Thoracic aorta (tissue), 2 donors: ENCODE data around the gene HOXD10. TPM values are rescaled to one million over a fixed set of nuclear protein-coding genes. Genes with fewer than 3 reads are reported as not detected.

Source experiments
- ATAC-seq: fragments of 150-250 bp; one replicate; pipeline ENCODE4 v1.8.0; 2017; ENCODE audit warnings: low read depth; ENCODE audit not compliant: insufficient number of reproducible peaks, low FRiP score
- DNase-seq: peaks from one replicate; pipeline ENCODE4 v3.0.0-alpha.2; 2020; ENCODE audit warnings: low spot score
- H3K27ac ChIP-seq, 2 donors: fragments of 200-600 bp; sonication (generic); 1 replicate in 1 of 2; 2 replicates in 1 of 2; pipeline ENCODE4 v1.5.1; 2016; ENCODE audit warnings: mild to moderate bottlenecking in 2 of 2, moderate library complexity in 2 of 2
- H3K27me3 ChIP-seq: fragments of 200-600 bp; sonication (generic); replicated peaks from 2 replicates; pipeline ENCODE4 v1.6.0; 2016; ENCODE audit warnings: mild to moderate bottlenecking; ENCODE audit not compliant: insufficient read depth
- H3K36me3 ChIP-seq: fragments of 200-600 bp; sonication (generic); one replicate; pipeline ENCODE4 v1.5.1; 2016
- H3K4me1 ChIP-seq, 2 donors: fragments of 200-600 bp; sonication (generic); 1 replicate in 1 of 2; 2 replicates in 1 of 2; pipeline versions ENCODE4 v1.5.1 to v1.6.0; 2016; ENCODE audit warnings: low read depth in 2 of 2, mild to moderate bottlenecking in 1 of 2; ENCODE audit not compliant: control insufficient read depth in 1 of 2
- H3K4me3 ChIP-seq: fragments of 200-600 bp; sonication (generic); 2 replicates; pipeline ENCODE4 v1.5.1; 2016; ENCODE audit warnings: mild to moderate bottlenecking
- H3K9me3 ChIP-seq: fragments of 200-600 bp; sonication (generic); 2 replicates; pipeline ENCODE4 v1.5.1; 2016
- CTCF ChIP-seq: fragments of 200-600 bp; sonication (generic); IDR thresholded peaks from one replicate; pipeline ENCODE4 v1.5.1; 2019; ENCODE audit warnings: antibody characterized with exemption
- total RNA-seq, 2 donors: library from RNA; depleted of rRNA; stranded (reverse); fragments of >200 nt; gene quantifications; one replicate each; pipeline versions ENCODE4 v1.1.0 to v1.2.3, GENCODE V29; 2016

HOXD10 gene
- total RNA-seq, 2 donors from 2014 or later = not detected

GRCh38 chr2:176147210-176147799, 30.7 kb downstream of the HOXD10 start:
- no peak overlapping the region for H3K4me3 ChIP-seq

GRCh38 chr2:176147800-176148496, 31.4 kb downstream of the HOXD10 start:
- H3K4me3 ChIP-seq = no peak overlapping the region
- H3K27ac ChIP-seq = no peak overlapping the region
- no peaks in the 10 kb centered on the region for H3K4me1 ChIP-seq
- no peak for DNase-seq
- no peaks in the 10 kb centered on the region for H3K27me3 ChIP-seq
- H3K36me3 ChIP-seq = peaks cover 10% of the 10 kb centered on the region
- no peak for TF ChIP-seq CTCF
- no peaks in the 10 kb centered on the region for H3K9me3 ChIP-seq
- ATAC-seq = no peak

More at GRCh38 chr2:176147210-176147799, 30.7 kb downstream of the HOXD10 start:
- H3K4me1 ChIP-seq = no peaks in the 10 kb centered on the region
- no peak for DNase-seq
- peaks cover 5% of the 10 kb centered on the region for H3K36me3 ChIP-seq
- no peak for ATAC-seq
- no peaks in the 10 kb centered on the region for H3K9me3 ChIP-seq
- TF ChIP-seq CTCF = no peak
- H3K27ac ChIP-seq = no peak overlapping the region
- H3K27me3 ChIP-seq = no peaks in the 10 kb centered on the region

- ATAC-seq (no peak), DNase-seq (no peak)
- peaks cover 10% of the 10 kb centered on the region for H3K36me3 ChIP-seq
- no peaks in the 10 kb centered on the region for H3K9me3 ChIP-seq
- H3K4me1 ChIP-seq = no peaks in the 10 kb centered on the region
- no peak overlapping the region for H3K27ac ChIP-seq
- no peaks in the 10 kb centered on the region for H3K27me3 ChIP-seq
- no peak overlapping the region for H3K4me3 ChIP-seq
- no peak for TF ChIP-seq CTCF
These were observed 32.3 kb downstream of the HOXD10 start for GRCh38 chr2:176148751-176149421.

GRCh38 chr2:176149481-176149938, 32.9 kb downstream of the HOXD10 start:
- no peaks in the 10 kb centered on the region for H3K9me3 ChIP-seq
- no peak for TF ChIP-seq CTCF
- ATAC-seq (no peak), DNase-seq (no peak)
- H3K36me3 ChIP-seq = peaks cover 10% of the 10 kb centered on the region
- no peak overlapping the region for H3K27ac ChIP-seq
- H3K27me3 ChIP-seq = no peaks in the 10 kb centered on the region
- H3K4me1 ChIP-seq = no peaks in the 10 kb centered on the region
- H3K4me3 ChIP-seq = no peak overlapping the region

- DNase-seq (no peak), ATAC-seq (no peak)
- H3K4me3 ChIP-seq = no peak overlapping the region
- TF ChIP-seq CTCF = no peak
- no peak overlapping the region for H3K27ac ChIP-seq
- H3K4me1 ChIP-seq = no peaks in the 10 kb centered on the region
- peaks cover 14% of the 10 kb centered on the region for H3K36me3 ChIP-seq
- no peaks in the 10 kb centered on the region for H3K27me3 ChIP-seq
- H3K9me3 ChIP-seq = no peaks in the 10 kb centered on the region
These were observed 33.5 kb downstream of the HOXD10 start for GRCh38 chr2:176149939-176150583.
